ENCODE measurements around the gene C7.
"Not testable (repeated sequence)": the region's sequence is repeated elsewhere in the genome, so short reads cannot be mapped to it uniquely, and the experiment has no call there.

The C7 gene

GRCh38 chr5:40877371-40877988 is 31.8 kb upstream of the C7 start:
- H3K27me3 ChIP-seq (ENCODE audit: insufficient read depth, poor library complexity, severe bottlenecking) = no peaks in the 10 kb centered on the region
- H3K27ac ChIP-seq (replicated peaks) = no peak overlapping the region
- DNase-seq (ENCODE audit: low read depth in 1 of 2, low spot score in 1 of 2) = no peak
- TF ChIP-seq GABPA (IDR thresholded peaks at IDR 0.05; ENCODE audit: low read depth) = no peak
- TF ChIP-seq, protein P1, sequence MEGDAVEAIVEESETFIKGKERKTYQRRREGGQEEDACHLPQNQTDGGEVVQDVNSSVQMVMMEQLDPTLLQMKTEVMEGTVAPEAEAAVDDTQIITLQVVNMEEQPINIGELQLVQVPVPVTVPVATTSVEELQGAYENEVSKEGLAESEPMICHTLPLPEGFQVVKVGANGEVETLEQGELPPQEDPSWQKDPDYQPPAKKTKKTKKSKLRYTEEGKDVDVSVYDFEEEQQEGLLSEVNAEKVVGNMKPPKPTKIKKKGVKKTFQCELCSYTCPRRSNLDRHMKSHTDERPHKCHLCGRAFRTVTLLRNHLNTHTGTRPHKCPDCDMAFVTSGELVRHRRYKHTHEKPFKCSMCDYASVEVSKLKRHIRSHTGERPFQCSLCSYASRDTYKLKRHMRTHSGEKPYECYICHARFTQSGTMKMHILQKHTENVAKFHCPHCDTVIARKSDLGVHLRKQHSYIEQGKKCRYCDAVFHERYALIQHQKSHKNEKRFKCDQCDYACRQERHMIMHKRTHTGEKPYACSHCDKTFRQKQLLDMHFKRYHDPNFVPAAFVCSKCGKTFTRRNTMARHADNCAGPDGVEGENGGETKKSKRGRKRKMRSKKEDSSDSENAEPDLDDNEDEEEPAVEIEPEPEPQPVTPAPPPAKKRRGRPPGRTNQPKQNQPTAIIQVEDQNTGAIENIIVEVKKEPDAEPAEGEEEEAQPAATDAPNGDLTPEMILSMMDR (IDR thresholded peaks at IDR 0.05; ENCODE audit: insufficient read depth, low read length) = no peak
- TF ChIP-seq, protein P2, sequence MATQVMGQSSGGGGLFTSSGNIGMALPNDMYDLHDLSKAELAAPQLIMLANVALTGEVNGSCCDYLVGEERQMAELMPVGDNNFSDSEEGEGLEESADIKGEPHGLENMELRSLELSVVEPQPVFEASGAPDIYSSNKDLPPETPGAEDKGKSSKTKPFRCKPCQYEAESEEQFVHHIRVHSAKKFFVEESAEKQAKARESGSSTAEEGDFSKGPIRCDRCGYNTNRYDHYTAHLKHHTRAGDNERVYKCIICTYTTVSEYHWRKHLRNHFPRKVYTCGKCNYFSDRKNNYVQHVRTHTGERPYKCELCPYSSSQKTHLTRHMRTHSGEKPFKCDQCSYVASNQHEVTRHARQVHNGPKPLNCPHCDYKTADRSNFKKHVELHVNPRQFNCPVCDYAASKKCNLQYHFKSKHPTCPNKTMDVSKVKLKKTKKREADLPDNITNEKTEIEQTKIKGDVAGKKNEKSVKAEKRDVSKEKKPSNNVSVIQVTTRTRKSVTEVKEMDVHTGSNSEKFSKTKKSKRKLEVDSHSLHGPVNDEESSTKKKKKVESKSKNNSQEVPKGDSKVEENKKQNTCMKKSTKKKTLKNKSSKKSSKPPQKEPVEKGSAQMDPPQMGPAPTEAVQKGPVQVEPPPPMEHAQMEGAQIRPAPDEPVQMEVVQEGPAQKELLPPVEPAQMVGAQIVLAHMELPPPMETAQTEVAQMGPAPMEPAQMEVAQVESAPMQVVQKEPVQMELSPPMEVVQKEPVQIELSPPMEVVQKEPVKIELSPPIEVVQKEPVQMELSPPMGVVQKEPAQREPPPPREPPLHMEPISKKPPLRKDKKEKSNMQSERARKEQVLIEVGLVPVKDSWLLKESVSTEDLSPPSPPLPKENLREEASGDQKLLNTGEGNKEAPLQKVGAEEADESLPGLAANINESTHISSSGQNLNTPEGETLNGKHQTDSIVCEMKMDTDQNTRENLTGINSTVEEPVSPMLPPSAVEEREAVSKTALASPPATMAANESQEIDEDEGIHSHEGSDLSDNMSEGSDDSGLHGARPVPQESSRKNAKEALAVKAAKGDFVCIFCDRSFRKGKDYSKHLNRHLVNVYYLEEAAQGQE (IDR thresholded peaks at IDR 0.05; ENCODE audit: insufficient replicate concordance, low read depth) = no peak
- no peak for TF ChIP-seq SPI1 (IDR thresholded peaks at IDR 0.05; ENCODE audit: borderline replicate concordance, low read depth)
- TF ChIP-seq POLR2AphosphoS5 (IDR thresholded peaks at IDR 0.05; ENCODE audit: low read depth) = no peak
- H3K4me3 ChIP-seq (replicated peaks; ENCODE audit: insufficient read depth, low read length) = no peak overlapping the region

DNA sequence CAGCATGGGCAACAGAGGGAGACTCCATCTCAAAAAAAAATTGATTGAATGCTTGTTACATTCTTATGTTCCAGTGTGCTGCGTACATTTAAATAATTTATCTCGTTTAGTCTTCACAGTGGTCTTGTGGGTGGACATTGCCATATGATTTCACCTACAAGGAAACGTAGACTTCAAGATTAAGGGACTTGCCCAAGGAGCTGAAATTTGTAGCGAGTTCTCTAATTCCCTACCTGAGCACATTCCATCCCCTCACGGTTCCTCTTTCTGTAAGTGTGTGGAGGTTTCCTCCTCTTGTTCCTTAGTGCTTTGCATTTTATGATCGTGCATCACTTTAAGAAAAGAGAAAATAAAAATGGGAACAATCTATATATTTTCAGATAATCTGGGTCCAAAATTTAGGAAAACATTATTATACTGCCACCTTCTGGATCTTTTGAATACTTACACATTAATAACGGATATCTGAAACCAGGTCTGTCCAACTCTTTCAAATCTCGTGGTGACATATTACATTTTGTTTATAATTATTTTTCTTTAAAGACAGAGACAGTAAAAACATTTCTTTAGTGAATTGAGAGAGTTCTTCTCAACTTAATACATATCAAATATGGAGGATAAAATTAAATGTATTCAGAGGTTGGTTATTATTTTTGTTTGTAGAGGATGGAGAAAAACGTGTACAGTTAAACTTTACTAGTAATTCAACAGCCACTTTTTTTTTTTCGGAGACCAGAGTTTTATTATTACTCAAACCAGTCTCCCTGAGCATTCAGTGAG is 29.9 kb upstream of the C7 start:
- Histone ChIP-seq H3K27me3 (ENCODE audit: insufficient read depth, poor library complexity, severe bottlenecking) (no peaks in the 10 kb centered on the region), H3K27ac (replicated peaks) (no peak overlapping the region), H3K4me3 (replicated peaks; ENCODE audit: insufficient read depth, low read length) (no peak overlapping the region)
- DNase-seq (ENCODE audit: low read depth in 1 of 2, low spot score in 1 of 2) = no peak
- TF ChIP-seq POLR2AphosphoS5 (IDR thresholded peaks at IDR 0.05; ENCODE audit: low read depth) (no peak), GABPA (IDR thresholded peaks at IDR 0.05; ENCODE audit: low read depth) (no peak), SPI1 (IDR thresholded peaks at IDR 0.05; ENCODE audit: borderline replicate concordance, low read depth) (no peak)
- TF ChIP-seq, protein P1 (IDR thresholded peaks at IDR 0.05; ENCODE audit: insufficient read depth, low read length) = no peak
- TF ChIP-seq, protein P2 (IDR thresholded peaks at IDR 0.05; ENCODE audit: insufficient replicate concordance, low read depth) = no peak

- no peak for DNase-seq (ENCODE audit: low read depth in 1 of 2, low spot score in 1 of 2)
- Histone ChIP-seq H3K27ac (replicated peaks) (no peak overlapping the region), H3K27me3 (ENCODE audit: insufficient read depth, poor library complexity, severe bottlenecking) (no peaks in the 10 kb centered on the region), H3K4me3 (replicated peaks; ENCODE audit: insufficient read depth, low read length) (no peak overlapping the region)
- TF ChIP-seq SPI1 (IDR thresholded peaks at IDR 0.05; ENCODE audit: borderline replicate concordance, low read depth) (no peak), POLR2AphosphoS5 (IDR thresholded peaks at IDR 0.05; ENCODE audit: low read depth) (no peak), GABPA (IDR thresholded peaks at IDR 0.05; ENCODE audit: low read depth) (no peak)
- TF ChIP-seq, protein P1 (IDR thresholded peaks at IDR 0.05; ENCODE audit: insufficient read depth, low read length) = no peak
- TF ChIP-seq, protein P2 (IDR thresholded peaks at IDR 0.05; ENCODE audit: insufficient replicate concordance, low read depth) = no peak
Observed at GRCh38 chr5:40882291-40882690, 27.0 kb upstream of the C7 start.

GRCh38 chr5:40883051-40883450 is 26.2 kb upstream of the C7 start:
- not testable (repeated sequence) for DNase-seq (ENCODE audit: low read depth in 1 of 2, low spot score in 1 of 2); H3K27me3 ChIP-seq (ENCODE audit: insufficient read depth, poor library complexity, severe bottlenecking); H3K27ac ChIP-seq (replicated peaks); H3K4me3 ChIP-seq (replicated peaks; ENCODE audit: insufficient read depth, low read length)
